WI38 (cell line): Measurements from ENCODE around the gene TRIM59.
A peak's percentile ranks its signal among the peaks of the same experiment; 100 is the strongest.

Experiments used
- H3K4me3 ChIP-seq: 2 replicates; pipeline ENCODE4 v1.5.1; 2011; ENCODE audit warnings: low read depth, mild to moderate bottlenecking, control low read depth, low read length
- TF ChIP-seq, protein P1 (sequence below): IDR thresholded peaks from 2 replicates; pipeline ENCODE4 v1.5.1; 2012; ENCODE audit warnings: low read depth, mild to moderate bottlenecking, control low read depth, low read length

Gene TRIM59

DNA sequence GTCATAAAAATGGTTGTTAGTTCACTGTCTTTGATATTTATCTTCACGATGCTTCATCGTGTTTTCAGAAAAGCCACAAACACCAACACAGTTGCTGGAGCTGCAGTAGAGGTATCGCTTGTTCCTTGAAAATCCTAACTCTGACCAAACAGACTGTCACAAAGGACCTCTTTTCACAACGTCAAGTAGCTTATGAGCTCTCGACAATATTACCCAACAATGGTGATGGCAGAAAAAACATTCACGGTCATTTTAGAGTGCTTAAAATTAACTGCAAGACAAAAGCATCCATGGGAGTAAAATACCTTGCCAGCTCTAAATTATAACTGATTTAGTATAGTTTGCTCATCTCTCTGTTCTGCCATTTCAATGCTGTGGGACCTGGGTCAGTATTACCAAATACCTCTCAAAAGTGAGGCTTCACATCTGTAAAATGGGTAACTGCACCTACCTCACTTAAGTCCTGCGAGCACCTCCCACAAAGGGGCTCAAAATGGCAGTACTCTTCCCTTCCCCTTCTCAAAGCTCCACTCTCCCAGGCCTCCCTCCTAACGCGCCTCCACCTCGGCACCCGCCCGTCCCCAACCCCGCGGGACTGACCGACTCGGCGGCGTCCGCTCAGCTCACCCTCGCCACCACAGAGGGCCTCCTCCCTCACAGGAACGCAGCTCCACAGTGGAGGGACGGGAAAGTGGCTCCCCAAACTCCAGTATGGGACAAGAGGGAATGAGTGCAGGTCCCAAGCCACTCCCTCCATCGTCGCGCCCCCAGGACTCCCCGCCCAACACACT lies 546 bp downstream of the TRIM59 start:
- H3K4me3 ChIP-seq: peak overlapping the region; percentile 87
- TF ChIP-seq, protein P1, sequence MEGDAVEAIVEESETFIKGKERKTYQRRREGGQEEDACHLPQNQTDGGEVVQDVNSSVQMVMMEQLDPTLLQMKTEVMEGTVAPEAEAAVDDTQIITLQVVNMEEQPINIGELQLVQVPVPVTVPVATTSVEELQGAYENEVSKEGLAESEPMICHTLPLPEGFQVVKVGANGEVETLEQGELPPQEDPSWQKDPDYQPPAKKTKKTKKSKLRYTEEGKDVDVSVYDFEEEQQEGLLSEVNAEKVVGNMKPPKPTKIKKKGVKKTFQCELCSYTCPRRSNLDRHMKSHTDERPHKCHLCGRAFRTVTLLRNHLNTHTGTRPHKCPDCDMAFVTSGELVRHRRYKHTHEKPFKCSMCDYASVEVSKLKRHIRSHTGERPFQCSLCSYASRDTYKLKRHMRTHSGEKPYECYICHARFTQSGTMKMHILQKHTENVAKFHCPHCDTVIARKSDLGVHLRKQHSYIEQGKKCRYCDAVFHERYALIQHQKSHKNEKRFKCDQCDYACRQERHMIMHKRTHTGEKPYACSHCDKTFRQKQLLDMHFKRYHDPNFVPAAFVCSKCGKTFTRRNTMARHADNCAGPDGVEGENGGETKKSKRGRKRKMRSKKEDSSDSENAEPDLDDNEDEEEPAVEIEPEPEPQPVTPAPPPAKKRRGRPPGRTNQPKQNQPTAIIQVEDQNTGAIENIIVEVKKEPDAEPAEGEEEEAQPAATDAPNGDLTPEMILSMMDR: no peak

DNA sequence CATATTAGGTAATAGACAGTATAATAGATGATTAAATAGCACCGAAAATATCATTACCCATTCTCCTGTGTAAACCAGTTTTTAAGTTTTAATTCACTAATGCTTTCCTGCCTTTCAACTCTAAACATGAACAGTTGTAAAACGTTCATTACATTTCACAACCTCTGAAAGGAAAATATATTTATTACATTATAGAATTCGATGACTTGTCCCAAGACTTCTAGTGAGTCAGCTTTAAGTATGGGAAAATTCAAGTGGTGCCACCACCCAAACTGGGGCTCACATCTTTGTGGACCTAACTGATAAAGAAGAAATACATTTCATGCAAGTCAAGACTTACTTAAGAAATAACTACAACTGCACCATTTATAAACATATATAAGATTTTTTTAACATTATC lies 2.0 kb downstream of the TRIM59 start:
- H3K4me3 ChIP-seq: peak overlapping the region; percentile 87
- TF ChIP-seq, protein P1: no peak

DNA sequence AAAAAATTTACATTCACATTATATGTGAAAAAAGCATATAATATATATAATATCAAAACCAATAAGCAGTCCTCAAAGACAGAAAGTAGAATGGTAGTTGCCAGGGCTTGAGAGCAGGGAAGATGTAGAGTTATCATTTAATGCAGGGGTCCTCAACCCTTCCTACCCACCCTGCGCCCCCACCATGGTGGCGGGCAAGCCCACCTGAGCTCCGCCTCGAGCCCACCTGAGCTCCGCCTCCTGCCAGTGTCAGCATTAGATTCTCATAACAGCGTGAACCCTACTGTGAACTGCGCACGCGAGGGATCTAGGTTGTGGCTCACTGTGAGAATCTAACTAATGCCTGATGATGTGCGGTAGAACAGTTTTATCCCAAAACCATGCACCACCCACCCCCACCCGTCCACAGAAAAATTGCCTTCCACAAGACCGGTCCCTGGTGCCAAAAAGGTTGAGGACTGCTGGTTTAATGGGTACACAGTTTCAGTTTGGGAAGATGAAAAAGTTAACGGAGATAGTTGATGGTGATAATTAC lies 3.0 kb downstream of the TRIM59 start:
- TF ChIP-seq, protein P1: no peak
- H3K4me3 ChIP-seq: no peak overlapping the region

DNA sequence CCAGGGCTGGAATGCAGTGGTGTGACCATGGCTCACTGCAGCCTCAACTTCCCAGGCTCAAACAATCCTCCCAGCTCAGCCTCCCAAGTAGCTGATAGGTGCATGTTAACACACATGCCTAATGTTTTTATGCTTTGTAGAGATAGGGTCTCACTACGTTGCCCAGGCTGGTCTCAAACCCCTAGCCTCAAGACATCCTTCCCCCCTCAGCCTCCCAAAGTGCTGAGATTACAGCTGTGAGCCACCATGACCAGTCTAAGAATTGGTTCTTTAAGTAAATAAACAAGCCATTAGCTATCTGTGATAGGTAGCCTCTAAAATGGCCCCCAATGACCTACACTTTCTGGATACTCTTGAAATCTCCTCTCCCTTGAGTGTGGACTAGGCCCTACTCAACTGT lies 3.7 kb downstream of the TRIM59 start:
- no peak overlapping the region for H3K4me3 ChIP-seq
- TF ChIP-seq, protein P1: no peak

DNA sequence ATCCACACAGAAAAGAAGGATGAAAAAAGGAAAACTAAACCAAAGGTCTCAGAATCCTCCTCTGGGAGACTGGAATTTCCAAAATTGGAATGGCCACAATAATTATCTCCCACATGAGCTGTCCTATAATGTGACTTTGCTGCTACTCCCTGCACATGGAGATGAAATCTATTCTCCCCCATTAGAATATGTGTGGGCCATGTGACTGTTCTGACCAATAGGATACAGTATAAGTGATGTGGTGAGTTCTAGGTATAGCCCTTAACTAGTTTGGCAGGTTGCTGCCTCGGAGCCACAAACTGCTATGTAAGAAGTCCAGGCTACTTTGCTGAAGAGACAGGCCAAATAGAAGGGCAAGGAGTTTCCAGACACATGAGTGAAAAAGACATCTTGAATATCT lies 5.2 kb downstream of the TRIM59 start:
- H3K4me3 ChIP-seq: no peak overlapping the region
- TF ChIP-seq, protein P1: no peak

DNA sequence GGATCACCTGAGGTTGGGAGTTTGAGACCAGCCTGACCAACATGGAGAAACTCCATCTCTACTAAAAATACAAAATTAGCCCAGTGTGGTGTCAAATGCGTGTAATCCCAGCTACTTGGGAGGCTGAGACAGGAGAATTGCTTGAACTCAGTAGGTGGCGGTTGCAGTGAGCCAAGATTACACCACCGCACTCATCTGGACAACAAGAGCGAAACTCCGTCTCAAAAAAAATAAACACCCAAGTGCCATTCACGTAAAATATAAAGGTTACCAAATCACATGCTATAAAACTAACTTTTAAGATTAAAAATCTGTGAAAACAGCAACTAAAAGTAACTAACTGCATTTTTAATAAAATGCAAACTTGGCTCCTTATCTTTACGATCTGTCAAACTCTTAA lies 8.9 kb downstream of the TRIM59 start:
- no peak overlapping the region for H3K4me3 ChIP-seq
- TF ChIP-seq, protein P1: no peak

DNA sequence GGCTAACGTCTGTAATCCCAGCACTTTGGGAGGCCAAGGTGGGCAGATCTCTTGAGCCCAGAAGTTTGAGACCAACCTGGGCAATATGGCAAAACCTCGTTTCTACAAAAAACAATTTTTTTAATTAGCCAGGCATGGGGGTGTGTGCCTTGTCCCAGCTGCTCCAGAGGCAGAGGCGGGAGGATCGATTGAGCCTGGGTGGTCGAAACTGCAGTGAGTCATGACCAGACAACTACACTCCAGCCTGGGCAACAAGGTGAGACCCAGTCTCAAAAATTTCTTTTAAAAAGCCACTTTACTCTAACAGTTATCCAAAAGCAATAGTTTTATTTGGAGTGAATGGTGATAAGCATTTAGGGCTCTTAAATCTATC lies 12.5 kb downstream of the TRIM59 start:
- TF ChIP-seq, protein P1: no peak
- no peak overlapping the region for H3K4me3 ChIP-seq
